NCI-H2196 (cell line): ENCODE results near the gene ITGA11.

ENCODE experiments used
- DNase-seq: peaks from one replicate; lab custom pipeline; 2025; ENCODE audit not compliant: unreplicated experiment; lab: John Stamatoyannopoulos, UW

ITGA11 gene

DNA sequence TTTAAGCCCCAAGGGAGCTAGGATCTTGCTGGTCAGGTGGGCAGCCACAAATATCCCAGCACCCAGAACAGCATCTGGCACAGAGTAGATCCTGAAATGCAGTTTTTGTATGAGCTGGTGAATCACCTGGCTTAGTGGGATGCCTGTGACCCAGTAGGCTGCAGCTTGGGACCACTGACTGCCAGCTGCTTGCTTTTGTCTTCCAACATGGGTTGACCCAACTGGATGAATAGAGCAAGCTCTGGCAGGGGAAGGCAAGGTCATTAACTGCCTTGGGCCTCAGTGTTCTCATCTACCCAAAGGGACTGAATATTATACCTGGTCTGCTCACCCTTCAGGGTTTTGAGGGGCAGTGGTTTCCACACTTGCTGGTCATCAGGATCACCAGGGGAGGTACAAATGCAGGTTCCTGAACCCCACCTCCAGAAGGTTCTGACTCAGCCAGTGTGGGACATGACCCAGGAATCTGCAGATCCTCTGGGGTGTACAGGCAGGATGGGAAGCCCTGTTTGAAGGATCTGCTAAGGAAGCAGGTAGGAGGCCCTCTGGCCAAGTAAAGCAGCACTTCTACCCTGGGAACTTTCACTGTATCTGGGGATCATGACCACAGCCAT lies 55.4 kb downstream of the ITGA11 start:
- no peak for DNase-seq

DNA sequence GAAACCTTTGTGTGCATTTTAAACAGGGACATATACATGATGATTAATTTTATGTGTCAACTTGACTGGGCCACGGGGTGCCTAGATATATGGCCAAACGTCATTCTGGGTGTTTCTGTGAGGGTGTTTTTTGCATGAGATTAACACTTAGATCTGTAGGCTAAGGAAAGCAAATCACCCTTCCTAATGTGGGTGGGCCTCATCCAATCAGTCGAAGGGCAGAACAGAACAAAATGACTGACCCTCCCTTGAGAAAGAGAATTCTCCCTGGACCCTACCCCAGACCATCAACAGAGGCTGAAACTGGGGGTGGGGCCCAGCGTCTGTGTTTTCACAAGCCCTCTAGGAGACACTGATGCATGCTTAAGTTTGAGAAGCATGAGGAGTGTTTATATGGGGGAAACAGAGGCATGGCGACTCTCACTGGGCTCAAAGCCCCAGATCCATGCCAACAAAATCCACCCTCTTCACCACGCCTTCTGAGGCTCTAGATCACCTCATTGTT lies 56.2 kb downstream of the ITGA11 start:
- DNase-seq: no peak

DNA sequence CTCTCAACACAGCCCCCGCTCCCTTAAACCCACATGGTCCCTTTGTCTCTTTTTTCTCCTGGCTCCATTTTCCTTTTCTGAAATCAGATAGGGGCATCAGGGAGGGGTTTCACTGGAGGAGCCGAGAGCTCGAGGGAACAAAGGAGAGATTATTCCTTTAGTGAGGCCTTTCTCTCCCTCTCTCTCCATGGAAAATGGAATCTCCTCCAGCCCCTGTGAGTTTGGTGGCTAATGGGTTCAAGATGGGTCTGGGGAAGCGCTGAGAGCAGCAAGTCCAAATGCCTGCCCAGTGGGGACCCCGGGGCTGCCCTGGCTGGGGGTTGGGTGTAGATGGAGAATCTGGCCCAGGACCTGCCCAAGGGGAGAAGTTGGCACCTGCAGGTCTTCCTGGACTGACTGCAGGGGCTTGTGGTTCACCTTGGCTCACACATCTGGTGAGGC lies 56.8 kb downstream of the ITGA11 start:
- DNase-seq: no peak

DNA sequence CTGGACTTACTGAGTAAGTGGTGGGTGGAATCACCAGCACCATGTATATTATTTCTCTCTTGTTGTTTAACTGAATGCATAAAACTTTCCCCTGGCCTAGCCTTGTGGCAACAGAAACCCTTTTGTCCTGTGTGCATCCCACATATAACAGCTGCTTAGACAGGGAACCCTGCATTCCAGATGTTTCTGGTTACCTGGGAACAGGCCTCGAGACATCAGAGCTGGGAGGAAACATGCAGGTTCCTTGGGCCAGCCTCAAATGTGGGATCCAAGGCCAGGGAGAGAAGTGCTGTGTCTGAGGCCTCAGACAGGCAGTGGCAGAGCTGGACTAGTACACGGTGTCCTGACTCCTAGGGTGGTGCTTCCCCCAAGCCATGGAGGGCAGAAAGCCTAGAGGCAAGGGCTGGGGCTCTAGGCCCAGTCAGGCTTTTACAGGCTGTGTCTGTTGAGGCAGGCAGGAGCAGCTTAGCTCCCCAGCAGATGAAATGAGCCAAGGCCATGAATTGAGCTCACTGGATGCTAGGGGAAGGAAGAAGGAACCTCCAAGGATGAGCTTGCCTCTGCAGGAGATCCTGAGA lies 57.7 kb downstream of the ITGA11 start:
- DNase-seq: no peak

DNA sequence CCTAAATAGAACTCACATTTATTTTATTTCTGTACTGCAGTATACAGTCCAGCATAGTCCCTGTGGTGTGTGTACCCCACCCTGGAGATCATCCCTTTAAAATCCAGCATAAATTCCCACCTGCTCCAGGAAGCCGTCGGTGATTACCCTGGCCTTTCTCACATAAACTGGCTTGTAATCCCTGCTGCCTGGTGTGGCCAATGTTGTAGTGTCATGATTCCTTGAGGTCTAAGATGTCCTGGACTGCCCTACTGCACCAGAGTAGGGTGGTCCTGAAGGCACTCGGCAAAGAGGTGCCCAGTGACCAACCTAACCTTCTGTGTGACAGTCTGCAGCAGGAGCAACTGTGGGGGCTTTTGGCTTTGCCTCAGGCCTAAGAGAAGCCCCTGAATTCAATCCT lies 58.9 kb downstream of the ITGA11 start:
- DNase-seq: no peak

DNA sequence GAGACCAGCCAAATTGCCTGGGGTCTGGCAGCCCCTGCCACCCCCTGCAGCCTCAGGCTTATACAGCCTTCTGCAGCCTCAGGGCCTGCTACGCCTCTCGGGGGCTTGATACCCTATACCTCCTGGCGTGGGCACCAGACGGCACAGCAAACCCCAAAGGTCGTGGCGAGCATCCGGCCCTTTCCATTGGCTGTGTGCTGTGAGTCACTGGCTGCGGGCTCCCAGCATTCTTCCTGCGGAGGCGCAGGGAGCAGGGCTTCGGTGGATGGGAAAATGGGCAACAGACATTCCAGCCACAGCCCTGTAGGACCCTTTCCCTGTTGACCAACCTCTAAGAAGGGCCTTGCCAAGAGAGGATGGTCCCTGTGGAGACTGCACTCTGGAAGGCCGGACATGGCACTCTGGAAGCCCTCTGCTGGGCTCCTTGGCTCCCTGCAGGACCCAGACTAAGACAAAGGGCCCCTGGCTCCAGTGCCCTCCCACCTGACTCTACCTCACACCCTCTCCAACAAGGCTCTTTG lies 59.6 kb downstream of the ITGA11 start:
- DNase-seq: no peak

DNA sequence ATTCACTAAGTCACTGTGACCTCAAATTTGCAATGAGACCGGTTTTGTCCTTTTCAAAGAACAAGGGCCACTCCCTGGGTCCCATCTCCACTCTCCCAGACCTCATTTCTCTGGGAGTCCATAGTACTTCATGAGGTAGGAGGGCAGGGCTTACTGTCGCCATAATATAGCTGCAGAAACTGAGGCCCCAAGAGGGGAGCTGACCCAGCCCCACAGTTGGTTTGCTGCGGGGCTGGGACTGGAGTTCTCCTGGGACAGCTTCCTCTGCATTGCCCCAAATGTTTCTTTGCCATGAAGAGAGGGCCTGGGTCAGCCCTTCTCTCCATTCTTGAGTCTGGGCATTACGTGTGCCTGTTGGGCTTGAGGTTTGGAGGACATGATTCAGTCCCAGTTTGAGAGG lies 60.1 kb downstream of the ITGA11 start:
- no peak for DNase-seq

DNA sequence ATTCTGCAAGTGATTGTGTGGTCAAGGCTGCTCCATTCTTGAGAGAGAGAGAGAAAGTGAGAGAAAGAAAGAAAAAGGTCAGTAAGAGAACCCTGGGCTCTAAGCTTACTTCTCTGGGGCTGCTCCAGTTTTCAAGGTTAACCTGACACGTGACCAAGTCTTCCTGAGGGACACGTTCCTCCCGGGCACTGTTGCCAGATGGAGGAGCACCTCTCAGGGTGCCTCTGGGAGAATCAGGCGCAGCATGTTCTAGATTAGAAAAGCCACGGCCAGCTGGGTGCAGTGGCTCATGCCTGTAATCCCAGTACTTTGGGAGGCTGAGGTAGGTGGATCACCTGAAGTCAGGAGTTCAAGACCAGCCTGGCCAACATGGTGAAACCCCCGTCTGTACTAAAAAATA lies 60.8 kb downstream of the ITGA11 start:
- DNase-seq: no peak

DNA sequence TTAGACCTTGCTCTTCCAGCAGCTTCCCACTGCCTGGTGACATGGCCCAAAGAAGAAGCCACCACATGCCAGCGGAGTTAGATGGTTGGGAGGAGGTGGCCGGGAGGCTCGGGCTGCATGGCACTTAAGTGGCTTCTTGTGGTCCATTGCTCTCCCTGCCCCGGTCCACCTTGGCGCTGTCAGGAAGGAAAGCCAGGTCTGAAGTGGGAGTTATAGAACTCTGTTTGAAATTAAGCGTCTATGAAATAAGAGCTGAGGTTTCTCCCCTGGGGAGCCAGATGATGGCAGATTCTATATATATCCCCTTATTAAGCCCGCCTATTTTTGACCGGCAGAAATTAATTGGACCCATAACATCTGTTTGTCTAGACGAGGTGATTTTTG lies 61.2 kb downstream of the ITGA11 start:
- no peak for DNase-seq

DNA sequence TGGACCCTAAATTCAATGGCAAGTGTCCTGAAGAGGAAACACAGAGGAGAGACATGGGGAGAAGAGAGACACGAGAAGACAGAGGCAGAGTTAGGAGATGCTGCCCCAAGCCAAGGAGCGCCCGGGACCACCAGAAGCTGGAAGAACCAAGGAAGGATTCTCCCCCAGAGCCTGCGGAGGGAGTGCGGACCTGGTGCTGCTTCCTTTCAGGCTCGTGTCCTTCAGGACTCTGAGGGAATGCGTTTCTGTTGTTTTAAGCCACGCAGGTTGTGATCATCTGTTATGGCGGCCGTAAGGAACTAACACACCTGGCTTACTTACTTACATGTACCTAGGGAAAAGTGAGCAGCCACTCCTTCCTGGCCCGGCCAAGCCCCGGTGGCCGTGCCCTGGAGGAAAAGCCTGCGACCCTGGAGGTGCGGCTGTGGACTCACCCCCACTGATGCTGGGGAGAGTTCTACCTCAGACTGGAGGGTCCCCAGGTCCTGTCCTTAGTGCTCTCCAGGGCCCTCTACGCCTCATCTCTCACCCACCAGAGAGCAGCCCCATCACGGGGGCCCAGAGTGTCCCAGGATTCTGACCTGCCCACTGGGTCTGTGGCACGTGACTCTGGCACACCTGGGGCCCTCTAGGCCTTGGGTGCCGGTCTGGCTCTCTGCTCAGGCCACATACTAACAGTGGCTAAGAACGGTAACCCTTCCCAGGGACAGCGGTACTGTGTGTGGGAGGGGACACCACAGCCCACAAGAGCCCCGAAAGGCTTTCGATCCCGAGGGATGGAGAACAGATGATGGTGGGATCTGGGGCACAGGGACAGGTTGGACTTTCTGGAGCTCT lies 61.8 kb downstream of the ITGA11 start:
- no peak for DNase-seq

DNA sequence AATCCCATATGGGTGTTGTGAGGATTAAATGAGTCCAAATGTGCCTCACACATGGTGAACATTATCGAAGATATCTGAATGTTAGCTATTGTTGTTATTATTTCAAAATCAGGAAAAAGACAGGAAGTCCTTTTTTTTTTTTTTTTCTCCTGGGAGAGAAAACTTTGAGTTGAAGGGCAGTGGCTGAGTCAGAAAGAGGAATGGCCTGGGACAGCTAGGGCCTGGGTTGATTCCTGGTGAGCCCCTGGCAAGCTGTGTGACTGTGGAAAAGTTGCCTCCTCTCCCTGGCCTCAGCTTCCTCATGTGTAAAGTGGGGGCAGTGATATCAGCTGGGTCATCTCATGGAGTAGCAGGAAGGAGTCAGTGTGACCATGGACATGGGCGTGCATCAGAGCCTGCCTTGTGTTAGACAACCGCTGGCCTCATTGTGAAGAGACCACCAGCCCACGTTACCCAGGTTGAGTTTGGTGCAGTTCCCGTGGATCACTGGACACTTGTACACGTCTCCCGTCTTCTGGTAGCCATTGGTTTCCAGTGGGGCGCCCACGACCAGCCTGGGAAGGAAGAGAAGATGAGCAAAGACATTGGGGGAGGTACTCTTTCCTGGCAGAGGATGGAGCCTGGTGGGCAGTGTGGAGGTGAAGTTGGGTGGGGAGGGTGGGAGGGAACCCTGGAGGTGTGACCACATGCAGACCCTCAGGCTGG lies 63.1 kb downstream of the ITGA11 start:
- no peak for DNase-seq

DNA sequence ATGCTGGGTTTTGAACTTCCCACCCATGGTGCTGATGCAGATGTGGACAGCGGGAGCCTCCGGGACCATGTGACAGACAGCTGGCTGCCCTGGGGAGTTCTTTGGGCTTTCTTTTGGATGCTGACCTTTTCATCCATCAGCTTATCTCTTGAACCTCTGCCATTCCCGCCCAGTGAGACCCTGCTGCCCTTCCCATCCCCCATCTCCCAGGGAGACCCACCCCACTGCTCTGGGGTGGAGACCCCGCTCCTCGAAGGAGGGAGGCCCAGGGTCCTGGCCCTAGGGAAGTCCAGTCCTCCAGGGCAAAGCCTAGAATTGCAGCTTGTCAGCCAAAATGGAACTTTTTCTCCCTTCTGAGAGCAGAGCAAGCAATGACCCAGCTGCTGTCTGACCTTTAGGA lies 64.0 kb downstream of the ITGA11 start:
- no peak for DNase-seq

DNA sequence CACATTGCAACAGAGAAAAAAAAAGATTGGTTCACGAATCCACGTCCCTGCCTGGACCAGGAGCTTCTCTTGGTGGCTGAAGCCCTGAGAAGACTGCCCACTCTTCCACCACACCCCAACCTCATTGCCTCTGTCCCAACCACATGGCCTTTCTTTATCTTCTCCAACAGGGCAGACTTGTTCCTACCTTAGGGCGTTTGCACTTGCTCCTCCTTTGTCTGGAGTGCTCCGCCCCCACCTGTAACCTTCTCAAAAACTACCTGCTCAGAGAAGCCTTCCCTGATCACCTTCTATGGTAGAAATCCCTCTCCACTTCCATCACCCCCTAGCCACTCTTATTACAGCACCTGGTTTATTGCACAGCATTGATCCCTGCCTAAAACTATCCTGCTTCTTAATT lies 64.7 kb downstream of the ITGA11 start:
- DNase-seq: no peak

DNA sequence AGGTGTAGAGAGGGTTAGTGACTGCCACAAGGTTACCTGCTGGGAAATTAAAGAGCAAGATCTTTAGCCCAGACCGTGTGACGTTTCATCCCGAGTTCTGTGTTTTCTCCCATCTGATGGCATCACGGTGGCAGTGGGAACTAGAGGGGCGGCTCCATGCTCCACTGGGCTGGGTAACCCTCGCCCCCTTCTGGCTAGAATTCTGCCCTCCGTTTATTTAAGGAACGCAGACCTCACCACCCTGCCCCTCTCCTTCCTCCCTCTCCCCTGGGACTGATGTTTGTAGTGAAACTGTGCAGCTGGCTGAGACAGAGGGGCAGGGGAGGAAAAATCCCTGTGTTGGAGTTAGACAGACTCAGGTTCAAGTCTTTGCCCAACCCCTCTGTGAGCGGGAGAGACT lies 65.6 kb downstream of the ITGA11 start:
- DNase-seq: no peak

DNA sequence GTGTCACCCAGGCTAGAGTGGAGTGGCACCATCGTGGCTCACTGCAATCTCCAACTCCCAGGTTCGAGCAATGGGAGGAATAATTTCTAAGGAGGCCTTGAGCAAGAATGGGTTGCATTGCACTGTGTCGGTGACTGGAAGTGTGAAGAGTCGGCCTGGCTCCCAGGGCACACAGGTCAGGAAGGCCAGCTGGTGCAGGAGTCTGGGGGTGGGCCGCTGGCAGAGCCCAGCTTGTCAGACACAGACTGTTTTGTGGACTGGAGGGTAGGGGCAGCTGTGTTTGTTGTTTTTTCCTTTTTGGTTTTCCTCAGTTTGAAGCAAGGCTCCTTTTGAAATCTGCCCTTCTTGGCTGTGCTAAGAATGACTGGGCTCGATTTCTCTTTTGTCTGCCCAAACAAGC lies 66.2 kb downstream of the ITGA11 start:
- DNase-seq: no peak

DNA sequence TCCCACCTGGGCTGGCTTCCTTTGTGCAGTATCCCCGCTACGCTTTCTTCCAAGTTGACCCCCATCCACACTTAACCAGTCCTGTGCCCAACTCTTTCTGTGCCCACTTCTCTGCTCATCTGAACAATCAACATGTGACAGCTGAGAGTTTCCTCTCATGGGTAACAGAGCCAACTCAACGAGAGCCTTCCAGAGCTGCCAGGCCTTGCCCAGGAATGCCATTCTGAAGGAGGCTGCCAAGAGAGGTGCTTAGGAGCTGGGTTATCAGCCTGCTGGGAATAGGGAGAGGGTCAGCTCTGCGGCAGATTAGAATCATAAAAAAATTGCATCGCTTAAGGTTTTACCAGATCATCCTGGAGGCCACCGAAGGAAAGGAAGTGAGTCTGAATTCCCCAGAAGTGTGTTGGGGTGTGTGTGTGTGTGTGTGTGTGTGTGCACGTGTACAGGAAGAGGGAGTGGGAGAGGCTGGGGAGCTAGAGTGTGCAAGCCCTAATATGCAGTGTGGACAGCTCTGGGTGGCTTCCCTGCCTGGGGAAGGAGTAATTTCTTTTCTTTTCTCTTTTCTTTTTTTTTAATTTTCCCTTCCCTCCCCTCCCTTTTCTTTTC lies 66.7 kb downstream of the ITGA11 start:
- no peak for DNase-seq

DNA sequence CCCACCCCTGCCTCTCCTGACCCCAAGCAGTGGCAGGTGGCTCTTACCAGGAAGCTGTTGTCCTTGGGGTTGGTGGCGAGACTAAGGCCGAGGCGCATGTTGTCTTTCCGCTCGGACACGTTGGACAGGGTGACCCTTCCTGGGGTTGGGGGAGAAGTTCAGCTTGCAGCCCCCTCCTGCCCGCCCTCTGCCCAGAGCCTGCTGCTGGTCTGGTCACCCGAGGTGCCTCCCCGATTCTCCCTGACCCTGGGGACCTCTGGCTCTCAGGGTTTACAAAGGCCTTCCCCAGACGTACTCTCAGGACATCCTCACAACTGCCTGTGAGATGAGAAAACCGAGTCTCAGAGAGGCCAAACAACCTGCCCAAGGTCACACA lies 67.3 kb downstream of the ITGA11 start:
- no peak for DNase-seq

DNA sequence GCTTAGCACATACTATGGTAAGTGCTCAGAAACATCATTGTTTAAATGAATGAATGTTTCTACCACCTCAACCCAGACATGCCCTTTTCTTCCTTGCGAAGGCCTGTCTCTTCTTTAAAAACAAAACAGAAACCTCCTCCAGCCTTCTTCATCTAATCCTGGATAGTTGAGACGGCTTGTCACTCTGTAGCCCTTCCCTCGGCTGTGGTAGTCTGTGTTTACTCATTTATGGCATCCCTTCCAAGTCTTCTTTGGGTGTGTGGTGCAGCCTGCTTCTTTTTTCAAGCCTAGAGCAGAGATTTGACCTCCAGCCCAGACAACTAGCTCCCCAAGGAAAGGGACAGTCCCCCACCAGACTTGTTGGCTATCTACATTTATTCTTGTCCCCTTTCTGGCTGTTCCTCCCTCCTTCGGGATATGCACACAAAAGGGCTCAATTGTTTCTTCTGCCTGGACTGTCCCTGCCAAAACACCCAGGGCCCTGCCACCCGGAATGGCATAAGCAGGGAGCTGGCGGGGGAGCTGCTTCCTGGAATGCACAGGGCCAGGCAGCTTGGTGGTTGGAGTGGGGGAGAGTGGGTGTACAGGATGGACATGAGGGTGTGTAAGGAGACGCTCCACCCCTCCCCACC lies 67.8 kb downstream of the ITGA11 start:
- DNase-seq: no peak

DNA sequence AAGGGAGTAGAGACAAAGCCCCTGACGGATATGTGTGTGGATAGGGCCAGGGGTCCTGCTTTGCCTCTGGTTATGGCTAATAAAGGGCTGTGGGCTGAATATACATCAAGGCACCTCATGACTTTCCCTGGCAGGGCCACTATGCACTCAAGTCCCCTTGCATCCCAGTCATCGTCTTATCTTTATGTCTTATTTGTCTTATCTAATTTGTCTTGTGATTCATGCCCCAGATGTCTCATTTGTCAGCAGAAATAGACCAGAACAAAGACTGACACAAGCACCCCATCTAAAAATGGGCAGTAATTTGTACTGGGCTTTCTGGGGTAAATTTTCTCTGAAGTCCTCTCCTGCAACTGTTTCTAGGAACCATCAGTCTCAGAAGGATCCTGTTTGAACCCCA lies 68.6 kb downstream of the ITGA11 start:
- DNase-seq: no peak

DNA sequence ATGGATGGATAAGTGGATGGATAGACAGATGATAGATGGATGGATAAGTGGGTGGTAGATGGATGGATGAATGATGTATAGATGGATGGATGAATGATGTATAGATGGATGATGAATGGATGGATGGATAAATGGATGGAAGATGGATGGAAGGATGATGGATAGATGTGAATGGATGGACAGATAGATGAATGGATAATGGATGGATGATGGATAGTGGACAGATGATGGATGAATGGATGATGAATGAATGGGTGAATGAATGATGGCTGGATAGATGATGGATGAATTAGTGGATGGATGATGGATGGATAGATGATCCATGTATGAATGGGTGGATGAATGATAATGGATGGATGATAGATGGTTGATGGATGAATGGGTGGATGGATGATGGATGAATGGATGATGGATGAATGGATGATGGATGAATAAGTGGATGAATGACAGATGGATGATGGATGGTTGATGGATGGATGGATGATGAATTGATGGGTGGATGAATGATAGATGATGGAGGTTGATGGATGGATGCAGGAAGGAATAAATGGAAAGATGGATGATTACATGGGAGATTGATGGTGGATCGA lies 69.3 kb downstream of the ITGA11 start:
- DNase-seq: no peak
